Activated CD8-positive, alpha-beta memory T cell treated with anti-CD3 and anti-CD28 coated beads, Interleukin-2, amount 50 U/mL, for 48 hours (primary cell): Measurements from ENCODE around the gene L3MBTL3.
"Not testable (repeated sequence)": the region's sequence is repeated elsewhere in the genome, so short reads cannot be mapped to it uniquely, and the experiment has no call there.

Experiments
- DNase-seq: peaks from one replicate; pipeline ENCODE4 v3.0.0-alpha.2; 2020

The L3MBTL3 gene

DNA sequence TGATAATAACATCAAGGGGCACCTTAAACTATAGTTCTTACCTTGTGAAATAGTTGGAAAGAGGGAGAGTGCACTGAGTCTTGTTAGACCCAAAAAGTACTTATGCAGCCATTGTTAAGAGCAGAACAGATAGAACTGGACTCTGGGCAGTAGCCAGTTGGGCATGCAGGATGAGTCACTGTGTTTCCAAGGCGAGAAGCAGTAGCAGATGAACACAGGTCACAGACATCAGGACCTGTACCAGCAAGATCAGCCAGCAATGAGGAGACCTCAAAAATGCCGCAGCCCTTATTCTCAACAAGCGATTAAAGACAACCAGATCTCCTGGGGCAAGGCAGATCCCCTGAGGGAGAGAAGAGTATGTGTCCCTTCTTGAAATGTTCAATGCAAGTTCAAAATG lies 125.3 kb downstream of the L3MBTL3 start:
- DNase-seq, result no peak

DNA sequence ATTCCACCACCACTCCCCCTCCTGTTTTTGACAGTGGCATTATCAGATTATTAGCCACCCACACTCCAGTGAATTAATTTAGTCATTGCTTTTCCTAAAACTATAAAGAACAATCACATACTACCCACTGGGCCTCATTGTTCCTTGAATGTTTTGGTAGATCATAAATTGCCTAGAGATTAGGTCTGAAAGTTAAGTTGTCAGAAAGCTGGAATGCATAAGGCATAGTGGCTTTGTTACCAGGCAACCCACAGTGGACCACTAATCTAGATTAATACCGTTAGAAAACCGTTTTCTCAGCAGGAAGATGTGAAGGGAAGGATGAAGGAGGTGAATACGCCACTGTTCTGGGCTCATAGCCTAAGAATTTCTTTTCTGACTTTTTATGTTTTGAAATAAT lies 128.7 kb downstream of the L3MBTL3 start:
- no peak for DNase-seq

DNA sequence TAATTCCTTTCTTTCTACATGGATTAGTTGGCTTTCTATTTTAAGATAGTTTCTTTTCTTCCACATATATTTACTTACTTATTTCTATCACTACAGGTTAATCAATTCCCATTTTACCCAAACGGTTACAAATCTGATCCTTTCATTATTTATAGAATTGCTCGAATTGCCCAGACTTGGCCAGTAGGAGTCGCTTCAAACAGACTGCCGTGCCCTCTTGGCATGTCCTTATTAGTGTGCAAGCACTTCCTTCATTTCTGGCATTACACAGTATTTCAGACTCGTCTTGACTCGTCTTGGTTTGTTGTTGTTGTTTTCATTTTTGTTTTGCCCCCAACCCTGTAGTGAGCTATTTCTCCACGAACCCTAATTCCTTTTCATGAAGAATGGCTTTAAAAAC lies 129.8 kb downstream of the L3MBTL3 start:
- DNase-seq, result no peak

DNA sequence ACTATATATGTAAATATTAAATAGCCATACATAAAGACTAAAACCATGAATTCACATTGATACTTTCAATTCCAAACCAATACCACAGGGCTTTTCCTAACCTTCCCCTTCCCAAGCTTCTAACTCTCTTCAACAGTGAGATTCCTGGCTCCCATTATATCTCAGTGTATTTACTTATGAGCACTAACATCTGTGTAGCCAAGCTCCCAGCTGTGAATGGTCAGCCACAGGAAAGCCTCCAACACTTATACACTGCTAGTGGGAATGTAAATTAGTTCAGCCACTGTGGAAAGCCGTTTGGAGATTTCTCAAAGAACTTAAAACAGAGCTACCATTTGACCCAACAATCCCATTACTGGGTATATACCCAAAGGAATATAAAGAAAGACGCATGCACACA lies 130.6 kb downstream of the L3MBTL3 start:
- not testable (repeated sequence) for DNase-seq

DNA sequence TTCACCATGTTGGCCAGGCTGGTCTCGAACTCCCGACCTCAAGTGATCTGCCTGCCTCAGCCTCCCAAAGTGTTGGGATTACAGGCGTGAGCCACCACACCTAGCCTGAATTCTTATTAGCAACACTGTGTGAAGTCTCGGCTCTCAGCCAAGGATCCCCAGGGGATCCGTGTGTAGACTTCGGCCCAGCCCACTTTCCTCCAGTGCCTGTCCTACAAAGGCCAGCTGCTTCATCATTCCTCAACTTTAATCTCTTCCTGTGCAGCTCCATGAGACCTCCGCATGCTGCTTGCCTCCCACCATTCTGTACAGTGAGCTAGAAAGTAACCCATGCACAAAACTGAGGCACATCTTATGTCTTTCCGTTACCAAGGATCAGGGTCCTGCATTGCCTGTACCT lies 132.5 kb downstream of the L3MBTL3 start:
- DNase-seq, result no peak

DNA sequence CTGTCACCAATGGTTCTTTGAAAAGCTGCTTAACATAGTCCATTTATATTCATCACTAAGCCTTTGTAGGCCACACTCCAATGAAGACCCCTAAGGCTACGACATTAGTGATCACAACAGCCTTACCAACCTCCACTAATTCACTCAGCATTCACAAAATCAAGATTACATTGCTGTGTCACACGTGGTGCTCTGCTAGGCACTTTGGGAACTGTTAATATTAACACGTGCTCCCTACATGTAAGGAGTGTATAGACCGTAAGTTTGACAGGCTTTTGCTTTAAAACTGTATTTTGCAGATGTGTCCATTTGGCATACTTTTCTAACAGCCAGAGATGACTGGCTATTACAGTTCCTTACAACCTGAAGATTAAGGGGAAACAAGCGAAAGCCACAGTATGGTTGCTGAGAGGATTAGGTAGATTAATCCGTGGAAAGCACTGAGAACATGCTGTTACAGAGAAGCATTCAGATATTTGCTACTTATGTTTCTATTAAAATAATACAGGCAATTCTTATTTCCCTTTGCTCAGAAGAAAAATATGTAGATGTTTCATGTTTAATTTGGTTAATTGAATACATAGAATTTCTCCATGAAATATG lies 134.6 kb downstream of the L3MBTL3 start:
- DNase-seq, result no peak

DNA sequence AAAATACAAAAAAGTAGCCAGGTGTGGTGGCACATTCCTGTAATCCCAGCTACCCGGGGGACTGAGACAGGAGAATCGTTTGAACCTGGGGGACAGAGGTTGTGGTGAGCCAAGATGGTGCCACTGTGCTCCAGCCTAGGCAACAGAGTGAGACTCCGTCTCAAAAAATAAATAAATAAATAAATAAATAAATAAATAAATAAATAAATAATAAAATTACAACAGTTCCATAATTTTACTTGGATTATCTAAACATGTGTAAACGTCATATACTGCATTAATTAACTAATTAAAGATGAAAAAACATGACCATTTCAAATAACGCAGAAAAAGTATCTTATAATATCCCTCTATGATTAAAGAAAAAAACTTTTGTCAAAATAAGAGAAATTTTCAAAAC lies 138.5 kb downstream of the L3MBTL3 start:
- no peak for DNase-seq

DNA sequence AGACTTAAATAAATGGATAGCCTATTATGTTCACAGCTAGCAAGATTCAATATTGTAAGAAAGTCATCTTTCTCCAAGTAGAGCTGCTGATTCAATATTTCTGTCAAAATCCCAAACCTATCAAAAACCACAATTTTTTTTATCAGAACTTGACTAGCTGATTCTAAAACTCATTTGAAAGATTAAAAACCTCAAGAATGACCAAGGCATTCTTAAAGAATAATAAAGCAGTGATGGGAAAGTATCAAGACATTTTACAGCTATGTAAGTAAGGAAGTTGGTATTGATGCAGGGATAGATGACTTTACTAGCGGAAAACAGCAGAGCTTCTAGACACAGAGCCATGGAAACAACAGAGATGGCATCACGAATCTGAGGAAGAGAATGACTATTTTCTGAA lies 139.7 kb downstream of the L3MBTL3 start:
- DNase-seq, result no peak

DNA sequence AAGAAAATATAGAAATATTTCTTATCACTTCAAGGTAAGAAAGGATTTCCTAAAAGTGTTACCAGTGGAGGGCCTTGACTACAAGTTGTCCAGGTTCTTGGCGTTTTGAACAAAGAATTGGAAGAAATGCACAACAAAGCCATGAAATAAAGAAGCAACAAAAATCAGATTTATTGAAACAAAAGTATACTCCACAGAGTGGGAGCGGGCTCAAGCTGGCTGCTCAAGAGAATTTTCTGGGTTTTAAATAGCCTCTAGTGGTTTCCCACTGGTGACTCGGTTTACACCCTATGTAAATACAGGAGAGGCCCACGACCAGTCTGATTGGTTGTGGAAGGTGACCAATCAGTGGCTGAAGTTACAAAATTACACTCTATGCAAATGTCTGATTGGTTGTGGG lies 140.2 kb downstream of the L3MBTL3 start:
- DNase-seq, result no peak

DNA sequence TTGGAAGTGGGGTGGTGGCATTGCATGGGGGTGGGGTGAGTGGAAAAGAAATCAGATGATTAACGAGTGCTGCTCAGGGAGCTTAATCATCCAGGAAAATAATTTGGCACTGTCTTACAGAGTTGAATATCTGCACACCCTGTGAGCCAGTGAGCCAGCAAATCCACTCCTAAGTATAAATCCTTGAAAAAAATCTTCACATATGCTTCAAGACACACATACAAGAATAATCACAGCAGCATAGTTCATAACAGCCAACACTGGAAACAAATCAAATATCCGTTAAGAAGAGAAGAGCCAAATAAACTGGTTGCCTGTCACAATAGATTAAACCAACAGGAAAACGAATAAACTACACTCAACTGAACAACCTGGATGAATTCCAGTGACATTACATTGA lies 141.6 kb downstream of the L3MBTL3 start:
- DNase-seq, result no peak

DNA sequence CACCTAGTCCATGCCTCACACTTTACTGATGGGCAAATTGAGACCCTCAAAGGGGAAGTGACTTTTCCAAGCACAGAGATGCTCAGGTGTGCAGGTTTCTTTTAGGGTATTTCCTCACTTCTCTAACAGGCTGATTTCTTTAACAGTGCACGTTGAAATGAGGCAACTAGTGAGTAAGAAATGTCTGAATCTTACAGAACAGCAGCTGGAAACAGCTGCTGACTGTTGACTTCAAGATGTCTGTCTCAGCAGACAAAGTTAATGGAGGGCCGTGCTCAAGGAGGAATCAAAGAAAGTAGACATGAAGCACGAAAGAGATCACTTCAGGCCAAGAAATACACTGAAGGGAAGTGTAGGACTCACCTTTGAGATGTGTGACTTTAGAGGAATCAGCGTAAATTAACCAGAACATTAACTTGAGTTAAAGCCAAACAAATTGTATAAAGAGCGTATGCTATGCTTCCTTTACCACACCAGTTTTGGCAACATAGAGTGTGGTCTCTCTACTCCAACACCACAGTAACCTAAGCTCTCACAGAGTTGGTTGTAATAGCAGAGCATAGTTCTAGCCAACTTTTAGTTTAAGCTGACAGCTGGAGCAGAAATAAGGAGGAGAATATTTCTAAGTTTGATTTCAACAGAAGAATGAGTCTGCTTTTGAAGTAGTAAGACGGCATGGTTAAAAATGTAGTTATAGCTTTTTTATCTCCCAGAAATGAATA lies 143.5 kb downstream of the L3MBTL3 start:
- DNase-seq, result no peak

DNA sequence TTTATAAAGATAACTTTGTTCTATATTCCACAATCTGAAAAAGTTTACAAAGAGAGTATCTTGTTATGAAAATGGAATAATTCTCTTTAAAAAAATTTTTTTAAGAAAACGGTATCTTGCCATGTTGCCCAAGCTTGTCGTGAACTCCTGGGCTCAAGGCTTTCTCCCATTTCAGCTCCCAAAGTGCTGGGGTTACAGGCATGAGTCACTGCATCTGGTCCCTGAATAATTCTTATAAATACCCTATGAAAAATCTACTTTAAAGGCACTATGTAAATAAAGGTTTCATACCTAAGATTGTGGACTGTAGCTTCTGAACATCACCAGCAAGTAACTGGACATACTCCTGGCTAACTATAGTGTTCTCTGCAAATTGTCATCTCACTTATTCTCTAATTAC lies 144.0 kb downstream of the L3MBTL3 start:
- DNase-seq, result no peak

DNA sequence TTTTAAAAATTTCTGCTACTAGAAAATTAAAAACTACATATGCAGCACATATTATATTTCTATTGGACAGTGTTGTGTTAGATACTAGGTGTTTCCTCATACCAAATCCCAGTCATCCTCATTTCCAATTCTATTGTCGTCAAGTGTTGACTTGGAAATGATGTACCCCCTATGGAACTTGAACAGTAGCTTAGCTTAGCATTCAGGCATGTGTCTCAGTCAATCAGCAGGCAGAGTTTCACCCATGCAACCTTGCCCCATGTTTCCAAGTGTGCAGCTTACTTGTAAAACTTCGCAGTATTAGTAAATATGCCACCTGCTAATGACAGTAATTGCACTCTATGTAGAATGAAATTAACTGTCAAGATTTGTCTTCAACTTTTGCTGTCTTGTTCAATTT lies 144.9 kb downstream of the L3MBTL3 start:
- no peak for DNase-seq

DNA sequence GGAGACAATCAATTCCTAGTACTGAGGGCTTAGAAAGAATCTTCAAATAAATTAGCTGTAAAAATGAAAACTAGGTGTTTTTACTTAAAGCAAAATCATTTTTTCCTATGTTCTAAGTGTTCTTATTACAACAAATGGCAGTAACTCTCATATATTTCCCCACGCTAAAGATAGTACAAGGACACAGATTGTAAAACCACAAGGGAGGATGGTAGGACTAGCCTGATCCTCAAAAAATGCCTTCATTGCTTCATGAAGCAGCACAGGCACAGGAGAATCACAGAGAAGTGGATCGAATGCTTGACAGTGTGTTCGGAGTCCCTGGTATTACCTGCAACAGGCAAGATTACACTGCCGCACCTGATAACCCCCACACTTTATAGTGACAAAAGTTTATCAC lies 145.9 kb downstream of the L3MBTL3 start:
- DNase-seq, result no peak

DNA sequence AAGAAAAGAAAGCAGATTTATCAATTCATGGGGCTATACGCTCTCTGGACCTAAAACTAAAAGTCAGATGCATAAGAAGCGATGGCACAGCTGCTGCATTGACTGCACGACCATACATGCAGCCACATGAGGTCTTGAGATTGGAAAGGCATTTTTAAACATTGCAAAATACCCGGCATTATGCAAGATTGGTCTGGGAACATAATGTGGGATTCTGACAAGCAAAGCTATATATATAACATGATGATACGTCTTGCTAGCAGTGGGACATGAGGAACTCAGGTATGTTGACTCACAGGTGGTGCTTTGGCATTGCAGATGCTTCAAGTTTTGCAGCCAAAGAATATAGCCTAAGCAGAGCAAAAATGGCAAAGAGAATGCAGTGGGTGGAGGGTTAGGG lies 149.3 kb downstream of the L3MBTL3 start:
- no peak for DNase-seq

DNA sequence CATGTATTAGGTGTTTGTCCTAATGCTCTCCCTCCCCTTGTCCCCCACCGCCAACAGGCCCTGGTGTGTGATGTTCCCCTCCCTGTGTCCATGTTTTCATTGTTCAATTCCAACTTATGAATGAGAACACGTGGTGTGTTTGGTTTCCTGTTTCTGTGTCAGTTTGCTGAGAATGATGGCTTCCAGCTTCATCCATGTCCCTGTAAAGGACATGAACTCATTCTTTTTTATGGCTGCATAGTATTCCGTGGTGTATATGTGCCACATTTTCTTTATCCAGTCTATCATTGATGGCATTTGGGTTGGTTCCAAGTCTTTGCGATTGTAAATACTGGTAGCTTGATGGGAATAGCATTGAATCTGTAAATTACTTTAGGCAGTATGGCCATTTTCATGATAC lies 151.8 kb downstream of the L3MBTL3 start:
- DNase-seq, result not testable (repeated sequence)

DNA sequence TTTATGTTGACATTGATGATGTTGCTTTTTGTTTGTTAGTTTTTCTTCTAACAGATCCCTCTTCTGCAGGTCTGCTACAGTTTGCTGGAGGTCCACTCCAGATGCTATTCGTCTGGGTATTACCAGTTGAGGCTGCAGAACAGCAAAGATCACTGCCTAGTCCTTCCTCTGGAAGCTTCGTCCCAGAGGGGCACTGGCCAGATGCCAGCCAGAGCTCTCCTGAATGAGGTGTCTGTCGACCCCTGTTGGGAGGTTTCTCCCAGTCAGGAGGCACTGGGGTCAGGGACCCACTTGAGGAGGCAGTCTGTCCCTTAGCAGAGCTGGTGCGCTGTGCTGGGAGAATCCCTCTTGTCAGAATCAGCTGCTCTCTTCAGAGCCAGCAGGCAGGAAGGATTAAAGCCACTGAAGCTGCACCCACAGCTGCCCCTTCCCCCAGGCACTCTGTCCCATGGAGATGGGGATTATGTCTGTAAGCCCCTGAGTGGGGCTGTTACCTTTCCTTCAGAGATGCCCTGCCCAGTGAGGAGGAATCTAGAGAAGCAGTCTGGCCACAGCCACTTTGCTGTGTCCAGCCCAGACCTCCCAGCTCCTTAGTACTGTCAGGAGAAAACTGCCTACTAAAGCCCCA lies 155.1 kb downstream of the L3MBTL3 start:
- DNase-seq, result not testable (repeated sequence)

DNA sequence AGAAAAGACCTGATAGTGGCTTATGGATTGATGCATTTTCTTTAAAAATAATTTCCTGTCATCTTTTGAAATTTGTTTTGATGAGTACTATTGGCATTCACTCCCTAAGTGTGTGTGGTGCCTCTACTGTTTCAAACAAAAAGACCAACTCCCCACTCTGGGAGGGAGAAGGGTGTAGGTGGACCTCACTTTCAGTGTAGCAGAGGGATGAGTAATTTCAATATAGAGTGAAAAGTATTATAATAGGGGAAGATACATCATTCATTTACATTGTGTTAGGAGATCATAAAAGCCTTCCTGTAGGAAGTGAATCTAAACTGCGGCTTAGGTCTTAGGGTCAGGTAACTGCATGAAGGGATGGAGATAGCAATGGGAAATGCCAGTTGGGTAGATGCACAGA lies 158.0 kb downstream of the L3MBTL3 start:
- DNase-seq, result no peak

DNA sequence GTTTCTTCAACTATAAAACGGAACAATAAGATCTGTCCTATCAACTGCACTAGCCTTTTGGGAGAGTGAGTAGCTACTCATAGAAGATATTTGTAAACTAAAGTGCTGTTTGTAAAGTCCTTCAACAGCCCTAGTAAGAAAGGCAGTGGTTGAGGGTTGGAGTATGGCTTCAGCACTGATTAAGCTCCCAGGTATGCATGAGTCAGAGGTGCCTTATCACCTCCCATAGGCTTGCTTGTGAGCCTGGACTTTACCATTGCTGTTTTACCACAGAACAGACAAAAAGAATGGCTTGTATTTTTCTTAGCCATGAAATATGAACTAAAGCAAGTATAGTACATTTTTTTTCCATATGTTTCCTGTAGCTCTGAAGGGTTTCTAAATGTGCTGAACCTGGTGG lies 160.3 kb downstream of the L3MBTL3 start:
- DNase-seq, result no peak

DNA sequence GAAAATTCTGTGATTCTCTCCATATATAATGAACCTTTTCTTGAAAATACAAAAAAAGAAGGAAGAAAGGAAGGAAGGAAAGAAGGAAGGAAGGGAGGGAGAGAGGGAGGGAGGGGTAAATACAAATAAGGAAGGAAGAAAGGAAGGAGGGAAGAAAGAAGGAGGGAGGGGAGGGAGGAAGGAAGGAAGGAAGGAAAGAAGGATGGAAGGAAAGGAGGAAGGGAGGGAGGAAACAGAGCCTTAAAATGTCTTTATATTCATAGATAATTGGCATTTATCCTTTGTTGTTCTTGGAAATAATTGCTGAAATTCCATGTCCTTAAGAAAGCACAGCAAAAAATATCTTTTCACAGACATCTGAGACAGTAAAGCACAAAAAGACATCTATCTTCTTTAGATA lies 164.1 kb downstream of the L3MBTL3 start:
- DNase-seq, result no peak

DNA sequence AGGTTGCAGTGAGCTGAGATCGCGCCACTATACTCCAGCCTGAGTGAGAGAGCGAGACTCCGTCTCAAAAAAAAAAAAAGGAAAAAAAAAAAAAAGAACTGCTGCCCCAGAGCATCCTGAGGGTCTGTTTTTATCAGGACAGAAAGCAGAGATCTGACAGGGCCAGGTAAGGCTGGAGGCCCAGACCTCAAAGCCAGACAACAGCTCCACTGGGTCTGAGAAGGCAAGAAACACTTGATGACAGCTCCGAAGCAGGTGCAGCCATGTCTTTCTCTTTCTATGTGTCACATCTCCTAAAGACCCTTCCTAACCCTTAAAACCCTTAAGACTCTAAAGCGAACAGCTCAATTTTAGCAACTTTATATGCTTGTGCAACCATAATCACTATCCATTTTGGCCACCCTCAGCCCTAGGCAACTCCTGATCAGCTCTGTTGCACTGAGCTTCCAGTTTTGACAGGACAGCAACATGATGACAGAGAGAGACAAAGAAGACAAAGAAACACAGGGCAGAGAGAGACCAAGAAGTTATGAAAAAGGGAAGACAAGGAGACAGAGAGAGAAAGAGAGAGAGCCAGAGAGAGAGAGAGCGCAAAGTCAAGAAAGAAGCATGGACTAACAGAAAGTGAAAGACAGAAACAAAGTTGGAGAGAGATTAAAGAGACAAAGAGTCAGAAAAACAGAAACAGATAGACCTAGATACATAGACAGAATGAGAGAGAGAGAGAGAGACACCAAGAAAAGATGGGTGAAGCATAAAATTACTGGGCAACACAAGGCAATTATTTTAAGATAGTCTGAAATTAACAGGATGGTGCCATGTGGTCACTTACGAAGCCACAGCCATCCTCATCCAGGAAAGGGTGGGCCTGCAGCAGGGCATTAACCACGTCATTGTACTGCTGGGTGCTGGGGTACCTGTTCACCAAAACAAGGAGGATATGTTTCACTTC lies 165.2 kb downstream of the L3MBTL3 start:
- no peak for DNase-seq

DNA sequence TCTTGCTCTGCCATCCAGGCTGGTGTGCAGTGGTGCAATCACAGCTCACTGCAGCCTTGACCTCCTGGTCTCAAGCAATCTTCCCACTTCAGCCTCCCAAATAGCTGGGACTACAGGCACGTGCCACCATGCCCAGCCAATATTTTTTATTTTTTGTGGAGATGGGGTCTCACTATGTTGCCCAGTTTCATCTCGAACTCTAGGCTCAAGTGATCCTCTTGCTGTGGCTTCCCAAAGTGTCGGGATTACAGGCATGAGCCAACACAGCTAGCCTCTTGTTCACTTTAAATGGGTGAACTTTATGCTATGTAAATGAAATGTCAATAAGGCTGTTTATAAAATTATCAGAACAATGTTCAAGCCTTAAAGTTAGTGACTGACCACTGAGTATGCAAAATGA lies 167.3 kb downstream of the L3MBTL3 start:
- DNase-seq, result no peak
